H1 (cell line): Measurements from ENCODE around the gene RNASEH2A. TPM values are rescaled to one million over a fixed set of nuclear protein-coding genes. Genes with fewer than 3 reads are reported as not detected.

Experiments used
- BACH1 ChIP-seq: IDR thresholded peaks from 2 replicates; pipeline ENCODE4 v1.6.1; 2012; ENCODE audit warnings: low read length, improper control_type of control experiment
- E2F6 ChIP-seq: IDR thresholded peaks from 2 replicates; pipeline ENCODE4 v1.6.1; 2012; ENCODE audit warnings: inconsistent platforms
- EP300 ChIP-seq, 2 experiments: IDR thresholded peaks; 1 replicate in 1 of 2; 2 replicates in 1 of 2; pipeline ENCODE4 v1.6.1; 2011 to 2012; ENCODE audit warnings: low read depth in 2 of 2, low read length in 2 of 2, mild to moderate bottlenecking in 2 of 2, borderline replicate concordance in 1 of 2, inconsistent platforms in 1 of 2, moderate library complexity in 1 of 2
- NRF1 ChIP-seq: IDR thresholded peaks from 2 replicates; pipeline ENCODE4 v1.6.1; 2011; ENCODE audit warnings: mild to moderate bottlenecking, low read depth, low read length, improper control_type of control experiment
- RAD21 ChIP-seq, 2 experiments: IDR thresholded peaks in 1 of 2; conservative IDR thresholded peaks in 1 of 2; 2 replicates each; pipeline ENCODE4 v1.6.1; 2011; ENCODE audit warnings: low read depth in 2 of 2, low read length in 2 of 2, improper control_type of control experiment in 1 of 2, inconsistent platforms in 1 of 2, mild to moderate bottlenecking in 1 of 2, moderate library complexity in 1 of 2
- polyA plus RNA-seq, 7 experiments: library from polyadenylated mRNA; depleted of rRNA in 3 of 7; stranded (reverse) in 5 of 7; unstranded in 2 of 7; fragments of >200 nt in 5 of 7; fragments of 200-250 nt in 2 of 7; gene quantifications; 1 replicate in 5 of 7; 2 replicates in 1 of 7; 4 replicates in 1 of 7; pipeline versions ENCODE4 v1.2.1 to v1.2.3, GENCODE V29; 2011 to 2013; ENCODE audit warnings: missing spikeins in 2 of 7, mixed read lengths in 2 of 7
- total RNA-seq: library from RNA; stranded (reverse); fragmentation: NEBNext Ultra II Directional; extraction: Animal tissue kit (Norgen Biotek cat#: 25700); gene quantifications from 2 replicates; pipeline ENCODE4 v1.2.1, GENCODE V29; 2021
- TF ChIP-seq, protein P1 (sequence below): fragments of 300-600 bp; sonication (generic); IDR thresholded peaks from 2 replicates; pipeline ENCODE4 v1.7.1; 2012; ENCODE audit warnings: low read length, moderate library complexity, mild to moderate bottlenecking, inconsistent platforms; ENCODE audit not compliant: insufficient replicate concordance
- TF ChIP-seq, protein P2 (sequence below): IDR thresholded peaks from 2 replicates; pipeline ENCODE4 v1.6.1; 2012; ENCODE audit warnings: low read length, inconsistent platforms

RNASEH2A gene
- total and polyA plus RNA-seq, 2 of the 8 experiments (the other 6 are each of a cell fraction or from before 2014, with no cell fraction given): 67.5 to 120 TPM

DNA sequence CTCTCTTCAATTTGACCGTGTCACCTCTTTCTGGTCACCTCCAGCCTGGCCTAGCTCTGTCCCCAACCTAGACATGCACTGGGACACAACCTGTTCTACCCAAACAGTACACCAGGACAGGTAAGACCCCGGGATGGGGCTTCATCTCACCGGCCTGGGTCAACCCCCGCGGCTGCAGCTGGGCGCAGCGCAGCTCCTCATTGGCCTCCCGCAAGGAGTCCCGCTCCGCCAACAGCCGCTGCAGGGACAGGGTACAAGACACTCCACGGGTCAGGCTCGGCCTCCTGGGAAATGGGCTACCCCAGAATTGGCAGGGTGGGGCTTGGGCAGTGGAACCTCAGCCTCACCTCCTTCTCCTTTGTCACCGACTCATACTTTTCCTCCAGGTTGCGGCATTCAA, 38.7 kb upstream of the RNASEH2A start (continued):
- TF ChIP-seq, protein P1, sequence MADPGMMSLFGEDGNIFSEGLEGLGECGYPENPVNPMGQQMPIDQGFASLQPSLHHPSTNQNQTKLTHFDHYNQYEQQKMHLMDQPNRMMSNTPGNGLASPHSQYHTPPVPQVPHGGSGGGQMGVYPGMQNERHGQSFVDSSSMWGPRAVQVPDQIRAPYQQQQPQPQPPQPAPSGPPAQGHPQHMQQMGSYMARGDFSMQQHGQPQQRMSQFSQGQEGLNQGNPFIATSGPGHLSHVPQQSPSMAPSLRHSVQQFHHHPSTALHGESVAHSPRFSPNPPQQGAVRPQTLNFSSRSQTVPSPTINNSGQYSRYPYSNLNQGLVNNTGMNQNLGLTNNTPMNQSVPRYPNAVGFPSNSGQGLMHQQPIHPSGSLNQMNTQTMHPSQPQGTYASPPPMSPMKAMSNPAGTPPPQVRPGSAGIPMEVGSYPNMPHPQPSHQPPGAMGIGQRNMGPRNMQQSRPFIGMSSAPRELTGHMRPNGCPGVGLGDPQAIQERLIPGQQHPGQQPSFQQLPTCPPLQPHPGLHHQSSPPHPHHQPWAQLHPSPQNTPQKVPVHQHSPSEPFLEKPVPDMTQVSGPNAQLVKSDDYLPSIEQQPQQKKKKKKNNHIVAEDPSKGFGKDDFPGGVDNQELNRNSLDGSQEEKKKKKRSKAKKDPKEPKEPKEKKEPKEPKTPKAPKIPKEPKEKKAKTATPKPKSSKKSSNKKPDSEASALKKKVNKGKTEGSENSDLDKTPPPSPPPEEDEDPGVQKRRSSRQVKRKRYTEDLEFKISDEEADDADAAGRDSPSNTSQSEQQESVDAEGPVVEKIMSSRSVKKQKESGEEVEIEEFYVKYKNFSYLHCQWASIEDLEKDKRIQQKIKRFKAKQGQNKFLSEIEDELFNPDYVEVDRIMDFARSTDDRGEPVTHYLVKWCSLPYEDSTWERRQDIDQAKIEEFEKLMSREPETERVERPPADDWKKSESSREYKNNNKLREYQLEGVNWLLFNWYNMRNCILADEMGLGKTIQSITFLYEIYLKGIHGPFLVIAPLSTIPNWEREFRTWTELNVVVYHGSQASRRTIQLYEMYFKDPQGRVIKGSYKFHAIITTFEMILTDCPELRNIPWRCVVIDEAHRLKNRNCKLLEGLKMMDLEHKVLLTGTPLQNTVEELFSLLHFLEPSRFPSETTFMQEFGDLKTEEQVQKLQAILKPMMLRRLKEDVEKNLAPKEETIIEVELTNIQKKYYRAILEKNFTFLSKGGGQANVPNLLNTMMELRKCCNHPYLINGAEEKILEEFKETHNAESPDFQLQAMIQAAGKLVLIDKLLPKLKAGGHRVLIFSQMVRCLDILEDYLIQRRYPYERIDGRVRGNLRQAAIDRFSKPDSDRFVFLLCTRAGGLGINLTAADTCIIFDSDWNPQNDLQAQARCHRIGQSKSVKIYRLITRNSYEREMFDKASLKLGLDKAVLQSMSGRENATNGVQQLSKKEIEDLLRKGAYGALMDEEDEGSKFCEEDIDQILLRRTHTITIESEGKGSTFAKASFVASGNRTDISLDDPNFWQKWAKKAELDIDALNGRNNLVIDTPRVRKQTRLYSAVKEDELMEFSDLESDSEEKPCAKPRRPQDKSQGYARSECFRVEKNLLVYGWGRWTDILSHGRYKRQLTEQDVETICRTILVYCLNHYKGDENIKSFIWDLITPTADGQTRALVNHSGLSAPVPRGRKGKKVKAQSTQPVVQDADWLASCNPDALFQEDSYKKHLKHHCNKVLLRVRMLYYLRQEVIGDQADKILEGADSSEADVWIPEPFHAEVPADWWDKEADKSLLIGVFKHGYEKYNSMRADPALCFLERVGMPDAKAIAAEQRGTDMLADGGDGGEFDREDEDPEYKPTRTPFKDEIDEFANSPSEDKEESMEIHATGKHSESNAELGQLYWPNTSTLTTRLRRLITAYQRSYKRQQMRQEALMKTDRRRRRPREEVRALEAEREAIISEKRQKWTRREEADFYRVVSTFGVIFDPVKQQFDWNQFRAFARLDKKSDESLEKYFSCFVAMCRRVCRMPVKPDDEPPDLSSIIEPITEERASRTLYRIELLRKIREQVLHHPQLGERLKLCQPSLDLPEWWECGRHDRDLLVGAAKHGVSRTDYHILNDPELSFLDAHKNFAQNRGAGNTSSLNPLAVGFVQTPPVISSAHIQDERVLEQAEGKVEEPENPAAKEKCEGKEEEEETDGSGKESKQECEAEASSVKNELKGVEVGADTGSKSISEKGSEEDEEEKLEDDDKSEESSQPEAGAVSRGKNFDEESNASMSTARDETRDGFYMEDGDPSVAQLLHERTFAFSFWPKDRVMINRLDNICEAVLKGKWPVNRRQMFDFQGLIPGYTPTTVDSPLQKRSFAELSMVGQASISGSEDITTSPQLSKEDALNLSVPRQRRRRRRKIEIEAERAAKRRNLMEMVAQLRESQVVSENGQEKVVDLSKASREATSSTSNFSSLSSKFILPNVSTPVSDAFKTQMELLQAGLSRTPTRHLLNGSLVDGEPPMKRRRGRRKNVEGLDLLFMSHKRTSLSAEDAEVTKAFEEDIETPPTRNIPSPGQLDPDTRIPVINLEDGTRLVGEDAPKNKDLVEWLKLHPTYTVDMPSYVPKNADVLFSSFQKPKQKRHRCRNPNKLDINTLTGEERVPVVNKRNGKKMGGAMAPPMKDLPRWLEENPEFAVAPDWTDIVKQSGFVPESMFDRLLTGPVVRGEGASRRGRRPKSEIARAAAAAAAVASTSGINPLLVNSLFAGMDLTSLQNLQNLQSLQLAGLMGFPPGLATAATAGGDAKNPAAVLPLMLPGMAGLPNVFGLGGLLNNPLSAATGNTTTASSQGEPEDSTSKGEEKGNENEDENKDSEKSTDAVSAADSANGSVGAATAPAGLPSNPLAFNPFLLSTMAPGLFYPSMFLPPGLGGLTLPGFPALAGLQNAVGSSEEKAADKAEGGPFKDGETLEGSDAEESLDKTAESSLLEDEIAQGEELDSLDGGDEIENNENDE: no peak
- TF ChIP-seq NRF1: no peak
- TF ChIP-seq BACH1: no peak
- TF ChIP-seq EP300 (IDR thresholded peaks at IDR 0.05; ENCODE audit: borderline replicate concordance in 1 of 2, low read depth in 2 of 2, low read length in 2 of 2): no peak
- TF ChIP-seq E2F6: no peak
- no peak for TF ChIP-seq RAD21 (IDR thresholded peaks at IDR 0.05 in 1 of 2, conservative IDR thresholded peaks at IDR 0.05 in 1 of 2; ENCODE audit: low read depth in 2 of 2, low read length in 2 of 2)
- TF ChIP-seq, protein P2, sequence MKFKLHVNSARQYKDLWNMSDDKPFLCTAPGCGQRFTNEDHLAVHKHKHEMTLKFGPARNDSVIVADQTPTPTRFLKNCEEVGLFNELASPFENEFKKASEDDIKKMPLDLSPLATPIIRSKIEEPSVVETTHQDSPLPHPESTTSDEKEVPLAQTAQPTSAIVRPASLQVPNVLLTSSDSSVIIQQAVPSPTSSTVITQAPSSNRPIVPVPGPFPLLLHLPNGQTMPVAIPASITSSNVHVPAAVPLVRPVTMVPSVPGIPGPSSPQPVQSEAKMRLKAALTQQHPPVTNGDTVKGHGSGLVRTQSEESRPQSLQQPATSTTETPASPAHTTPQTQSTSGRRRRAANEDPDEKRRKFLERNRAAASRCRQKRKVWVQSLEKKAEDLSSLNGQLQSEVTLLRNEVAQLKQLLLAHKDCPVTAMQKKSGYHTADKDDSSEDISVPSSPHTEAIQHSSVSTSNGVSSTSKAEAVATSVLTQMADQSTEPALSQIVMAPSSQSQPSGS: no peak
